ENCODE results near the gene CDHR1. TPM values are rescaled to one million over a fixed set of nuclear protein-coding genes. Genes with fewer than 3 reads are reported as not detected.
A peak's percentile ranks its signal among the peaks of the same experiment; 100 is the strongest.
"Not testable (repeated sequence)": the region's sequence is repeated elsewhere in the genome, so short reads cannot be mapped to it uniquely, and the experiment has no call there.

Gene CDHR1
- total RNA-seq, 1 donor from 2014 or later, result 0.96 TPM

DNA sequence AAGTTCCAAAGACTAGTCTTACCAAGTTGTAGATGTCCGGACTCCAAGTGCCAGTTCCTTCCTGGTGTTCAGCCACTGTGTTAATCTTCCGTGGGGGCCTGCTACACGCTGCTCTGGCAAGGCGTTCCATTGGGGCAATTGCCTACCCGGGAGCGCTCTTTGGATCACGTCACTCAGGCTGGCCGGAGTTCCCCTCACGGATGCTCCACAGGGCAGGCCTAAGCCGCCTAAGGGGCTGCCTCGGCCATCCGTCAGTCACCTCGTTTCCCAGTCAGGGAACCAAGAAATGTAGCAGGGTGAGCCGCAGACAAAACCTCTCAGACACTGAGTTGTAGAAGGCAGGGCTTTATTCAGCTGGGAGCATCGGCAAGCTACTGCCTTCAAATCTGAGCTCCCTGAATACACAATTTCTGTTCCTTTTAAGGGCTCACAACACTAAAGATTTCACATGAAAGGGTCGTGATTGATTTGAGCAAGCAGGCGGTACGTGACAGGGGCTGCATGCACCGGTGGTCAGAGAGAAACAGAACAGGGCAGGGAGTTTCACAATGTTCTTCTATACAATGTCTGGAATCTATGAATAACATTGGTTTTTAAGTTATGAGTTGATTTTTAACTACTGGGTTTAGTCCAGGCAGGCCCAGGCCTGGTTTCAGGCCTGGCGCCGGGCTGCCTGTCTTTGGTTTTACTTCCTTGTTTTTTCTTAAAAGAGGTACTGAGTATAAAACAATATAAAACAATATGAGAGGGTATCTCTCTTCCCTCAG lies 22.5 kb upstream of the CDHR1 start:
- H3K27me3 Mint-ChIP-seq; H3K4me1 Mint-ChIP-seq (ENCODE audit: low read depth); H3K27ac Mint-ChIP-seq; H3K4me3 Mint-ChIP-seq (ENCODE audit: low read depth); H3K36me3 Mint-ChIP-seq (ENCODE audit: insufficient read depth); DNase-seq (ENCODE audit: low spot score, unreplicated experiment); H3K9me3 Mint-ChIP-seq (ENCODE audit: low read depth): not testable (repeated sequence)

DNA sequence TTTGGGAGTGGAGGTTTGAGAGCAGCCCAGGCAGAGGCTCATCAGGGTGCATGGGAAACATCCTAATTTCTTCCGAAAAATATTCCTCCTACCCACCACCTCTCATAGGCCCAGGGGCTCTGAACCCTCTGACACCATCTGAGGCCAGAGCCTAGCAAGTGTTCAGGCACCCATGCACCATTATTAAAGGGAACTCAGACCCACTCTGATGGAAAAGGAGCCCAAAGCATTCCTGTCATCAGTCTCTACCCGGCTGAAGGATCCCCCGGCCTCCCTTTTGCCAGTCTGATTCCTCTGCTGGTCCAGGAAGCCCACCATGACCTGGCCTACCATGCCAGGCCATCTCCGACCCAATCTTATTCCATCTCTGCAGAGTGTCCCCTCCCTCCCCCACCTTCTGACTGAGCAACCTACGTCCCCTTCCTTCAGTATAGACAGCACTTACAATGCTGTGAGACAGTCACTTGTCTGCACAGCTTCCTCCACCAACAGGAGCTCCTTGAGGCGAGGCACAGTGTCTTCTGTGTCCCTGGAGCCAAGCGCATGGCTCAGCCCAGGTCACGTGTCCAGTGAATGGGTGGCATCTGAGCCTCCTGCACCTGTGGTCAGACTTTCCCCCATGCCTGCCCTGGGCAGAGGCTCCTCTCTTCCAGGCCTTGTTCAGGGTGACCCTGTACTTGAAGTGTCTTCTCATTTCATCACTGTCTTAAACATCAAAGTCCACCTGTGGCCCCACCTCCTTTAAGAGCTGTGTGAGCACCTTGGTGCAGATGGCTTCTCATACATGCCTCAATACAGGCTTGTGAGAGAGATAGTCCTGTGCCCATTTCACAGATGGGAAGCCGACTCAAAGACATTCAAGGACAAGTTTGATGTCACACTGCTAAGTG lies 21.6 kb upstream of the CDHR1 start:
- Mint-ChIP-seq H3K4me3 (ENCODE audit: low read depth) (no peak overlapping the region), H3K27ac (no peak overlapping the region), H3K9me3 (ENCODE audit: low read depth) (no peaks in the 10 kb centered on the region), H3K4me1 (ENCODE audit: low read depth) (peaks cover 6% of the 10 kb centered on the region), H3K36me3 (ENCODE audit: insufficient read depth) (no peaks in the 10 kb centered on the region), H3K27me3 (no peaks in the 10 kb centered on the region)
- DNase-seq (ENCODE audit: low spot score, unreplicated experiment), result no peak
- TF ChIP-seq, protein P1, sequence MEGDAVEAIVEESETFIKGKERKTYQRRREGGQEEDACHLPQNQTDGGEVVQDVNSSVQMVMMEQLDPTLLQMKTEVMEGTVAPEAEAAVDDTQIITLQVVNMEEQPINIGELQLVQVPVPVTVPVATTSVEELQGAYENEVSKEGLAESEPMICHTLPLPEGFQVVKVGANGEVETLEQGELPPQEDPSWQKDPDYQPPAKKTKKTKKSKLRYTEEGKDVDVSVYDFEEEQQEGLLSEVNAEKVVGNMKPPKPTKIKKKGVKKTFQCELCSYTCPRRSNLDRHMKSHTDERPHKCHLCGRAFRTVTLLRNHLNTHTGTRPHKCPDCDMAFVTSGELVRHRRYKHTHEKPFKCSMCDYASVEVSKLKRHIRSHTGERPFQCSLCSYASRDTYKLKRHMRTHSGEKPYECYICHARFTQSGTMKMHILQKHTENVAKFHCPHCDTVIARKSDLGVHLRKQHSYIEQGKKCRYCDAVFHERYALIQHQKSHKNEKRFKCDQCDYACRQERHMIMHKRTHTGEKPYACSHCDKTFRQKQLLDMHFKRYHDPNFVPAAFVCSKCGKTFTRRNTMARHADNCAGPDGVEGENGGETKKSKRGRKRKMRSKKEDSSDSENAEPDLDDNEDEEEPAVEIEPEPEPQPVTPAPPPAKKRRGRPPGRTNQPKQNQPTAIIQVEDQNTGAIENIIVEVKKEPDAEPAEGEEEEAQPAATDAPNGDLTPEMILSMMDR (IDR thresholded peaks at IDR 0.05; ENCODE audit: unreplicated experiment), result no peak

DNA sequence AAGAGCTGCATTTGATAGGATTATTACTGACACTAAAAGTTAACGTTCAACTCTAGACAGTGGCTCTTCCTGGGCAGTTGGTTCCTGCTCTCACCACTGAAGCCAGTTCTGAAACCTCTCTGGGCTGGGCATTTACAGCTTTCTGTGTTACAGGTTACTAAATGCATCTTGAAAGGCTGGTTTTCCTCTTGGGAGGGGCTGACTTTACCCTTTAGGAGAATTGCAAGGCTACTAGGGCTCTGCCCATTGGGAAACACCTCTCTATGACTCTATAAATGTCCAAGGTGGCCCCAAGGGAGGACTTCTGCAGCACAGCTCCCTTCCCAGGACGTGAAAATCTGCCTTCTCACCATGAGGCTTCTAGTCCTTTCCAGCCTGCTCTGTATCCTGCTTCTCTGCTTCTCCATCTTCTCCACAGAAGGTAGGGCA lies 20.8 kb upstream of the CDHR1 start, which contains the start of gene GPR15LG:
TSS of gene GPR15LG (plus strand) at position 301 of the 429 bp plus-strand sequence. CDS start at position 352, 51 bp downstream.
- TF ChIP-seq, protein P1 (IDR thresholded peaks at IDR 0.05; ENCODE audit: unreplicated experiment), result no peak
- Mint-ChIP-seq H3K36me3 (ENCODE audit: insufficient read depth) (no peaks in the 10 kb centered on the region), H3K27me3 (no peaks in the 10 kb centered on the region), H3K27ac (no peak within 1 kb of the TSS), H3K9me3 (ENCODE audit: low read depth) (no peaks in the 10 kb centered on the region), H3K4me1 (ENCODE audit: low read depth) (peaks cover 6% of the 10 kb centered on the region), H3K4me3 (ENCODE audit: low read depth) (no peak within 1 kb of the TSS)
- no peak for DNase-seq (ENCODE audit: low spot score, unreplicated experiment)

DNA sequence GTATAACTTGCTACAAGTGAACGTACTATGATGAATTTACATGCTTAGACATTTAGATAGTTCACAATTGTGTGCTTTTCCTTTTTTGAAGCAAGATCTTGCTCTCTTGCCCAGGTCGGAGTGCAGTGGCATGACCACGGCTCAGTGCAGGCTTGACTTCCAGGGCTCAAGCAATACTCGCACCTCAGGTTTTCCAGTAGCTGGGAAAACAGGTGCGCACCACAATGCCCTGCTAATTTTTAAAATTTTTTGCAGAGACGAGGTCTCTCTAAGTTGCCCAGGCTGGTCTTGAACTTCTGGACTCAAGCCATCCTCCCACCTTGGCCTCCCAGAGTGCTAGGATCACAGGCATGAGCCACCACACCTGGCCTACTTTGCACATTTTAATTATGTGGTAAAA lies 18.9 kb upstream of the CDHR1 start:
- peaks cover 6% of the 10 kb centered on the region for H3K4me1 Mint-ChIP-seq (ENCODE audit: low read depth)
- no peaks in the 10 kb centered on the region for H3K27me3 Mint-ChIP-seq
- TF ChIP-seq, protein P1 (IDR thresholded peaks at IDR 0.05; ENCODE audit: unreplicated experiment), result no peak
- no peak overlapping the region for H3K4me3 Mint-ChIP-seq (ENCODE audit: low read depth)
- H3K27ac Mint-ChIP-seq, result no peak overlapping the region
- no peaks in the 10 kb centered on the region for H3K36me3 Mint-ChIP-seq (ENCODE audit: insufficient read depth)
- no peaks in the 10 kb centered on the region for H3K9me3 Mint-ChIP-seq (ENCODE audit: low read depth)
- no peak for DNase-seq (ENCODE audit: low spot score, unreplicated experiment)

DNA sequence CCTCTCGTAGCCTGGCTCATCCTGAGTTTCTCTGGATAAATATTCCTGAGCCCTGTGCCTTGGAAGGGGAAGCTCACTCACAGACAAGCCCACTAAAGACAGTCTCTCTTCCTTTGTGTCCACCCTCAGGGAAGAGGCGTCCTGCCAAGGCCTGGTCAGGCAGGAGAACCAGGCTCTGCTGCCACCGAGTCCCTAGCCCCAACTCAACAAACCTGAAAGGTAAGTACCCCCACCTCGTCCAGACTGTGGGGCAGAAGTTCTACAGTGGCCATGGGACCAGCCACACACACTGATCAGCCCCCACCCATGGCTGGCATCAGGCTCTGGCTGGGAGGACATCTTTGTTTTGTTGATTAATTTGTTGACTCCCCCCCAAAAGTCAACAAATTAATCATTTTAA lies 18.0 kb upstream of the CDHR1 start:
- peak overlapping the region; percentile 6 for H3K27ac Mint-ChIP-seq
- H3K27me3 Mint-ChIP-seq, result no peaks in the 10 kb centered on the region
- no peak for DNase-seq (ENCODE audit: low spot score, unreplicated experiment)
- peaks cover 6% of the 10 kb centered on the region for H3K4me1 Mint-ChIP-seq (ENCODE audit: low read depth)
- no peaks in the 10 kb centered on the region for H3K36me3 Mint-ChIP-seq (ENCODE audit: insufficient read depth)
- no peak overlapping the region for H3K4me3 Mint-ChIP-seq (ENCODE audit: low read depth)
- H3K9me3 Mint-ChIP-seq (ENCODE audit: low read depth), result no peaks in the 10 kb centered on the region
- TF ChIP-seq, protein P1 (IDR thresholded peaks at IDR 0.05; ENCODE audit: unreplicated experiment), result no peak

All from progenitor cell of endocrine pancreas (in vitro differentiated cells).